GM12873 (cell line): ENCODE data around the gene TREX2.

Source experiments
- TF ChIP-seq, protein P1 (sequence below): IDR thresholded peaks from 2 replicates; pipeline ENCODE4 v1.5.1; 2012; ENCODE audit warnings: low read depth, mild to moderate bottlenecking, moderate library complexity, low read length, control low read depth; ENCODE audit not compliant: insufficient read depth; ENCODE audit errors: missing control alignments

TREX2 gene

DNA sequence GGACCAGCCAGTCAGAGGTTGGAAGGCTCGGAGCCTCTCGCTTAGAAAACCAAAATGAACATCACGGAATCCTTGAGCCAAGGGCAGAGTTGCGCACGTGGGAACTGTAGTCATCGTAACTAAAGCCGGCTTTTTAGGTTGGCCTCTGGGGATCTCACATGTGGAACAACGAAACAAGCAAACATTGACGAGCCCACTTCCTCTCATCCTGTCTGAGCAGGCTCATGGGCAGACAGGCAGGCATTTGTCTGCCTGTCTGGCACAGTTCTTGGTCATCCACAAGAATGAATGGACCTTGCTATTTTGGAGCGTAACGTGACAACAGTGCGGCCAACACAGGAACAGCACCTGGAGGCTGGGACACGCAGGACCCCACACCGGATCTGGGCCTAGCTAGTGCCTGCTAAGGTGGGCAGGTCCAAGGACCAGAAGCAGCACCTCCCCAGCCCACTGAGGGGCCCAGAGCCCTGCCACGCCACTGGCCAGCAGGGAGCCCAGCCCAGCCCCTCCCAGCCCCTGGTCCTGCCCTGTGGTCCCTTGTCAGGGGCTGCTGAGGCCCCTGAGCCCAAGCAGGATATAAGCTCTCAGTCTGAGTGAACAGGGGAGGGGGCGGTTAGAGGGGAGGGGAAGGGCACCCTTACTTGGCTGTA, 9.2 kb upstream of the TREX2 start:
- TF ChIP-seq, protein P1, sequence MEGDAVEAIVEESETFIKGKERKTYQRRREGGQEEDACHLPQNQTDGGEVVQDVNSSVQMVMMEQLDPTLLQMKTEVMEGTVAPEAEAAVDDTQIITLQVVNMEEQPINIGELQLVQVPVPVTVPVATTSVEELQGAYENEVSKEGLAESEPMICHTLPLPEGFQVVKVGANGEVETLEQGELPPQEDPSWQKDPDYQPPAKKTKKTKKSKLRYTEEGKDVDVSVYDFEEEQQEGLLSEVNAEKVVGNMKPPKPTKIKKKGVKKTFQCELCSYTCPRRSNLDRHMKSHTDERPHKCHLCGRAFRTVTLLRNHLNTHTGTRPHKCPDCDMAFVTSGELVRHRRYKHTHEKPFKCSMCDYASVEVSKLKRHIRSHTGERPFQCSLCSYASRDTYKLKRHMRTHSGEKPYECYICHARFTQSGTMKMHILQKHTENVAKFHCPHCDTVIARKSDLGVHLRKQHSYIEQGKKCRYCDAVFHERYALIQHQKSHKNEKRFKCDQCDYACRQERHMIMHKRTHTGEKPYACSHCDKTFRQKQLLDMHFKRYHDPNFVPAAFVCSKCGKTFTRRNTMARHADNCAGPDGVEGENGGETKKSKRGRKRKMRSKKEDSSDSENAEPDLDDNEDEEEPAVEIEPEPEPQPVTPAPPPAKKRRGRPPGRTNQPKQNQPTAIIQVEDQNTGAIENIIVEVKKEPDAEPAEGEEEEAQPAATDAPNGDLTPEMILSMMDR, result no peak

DNA sequence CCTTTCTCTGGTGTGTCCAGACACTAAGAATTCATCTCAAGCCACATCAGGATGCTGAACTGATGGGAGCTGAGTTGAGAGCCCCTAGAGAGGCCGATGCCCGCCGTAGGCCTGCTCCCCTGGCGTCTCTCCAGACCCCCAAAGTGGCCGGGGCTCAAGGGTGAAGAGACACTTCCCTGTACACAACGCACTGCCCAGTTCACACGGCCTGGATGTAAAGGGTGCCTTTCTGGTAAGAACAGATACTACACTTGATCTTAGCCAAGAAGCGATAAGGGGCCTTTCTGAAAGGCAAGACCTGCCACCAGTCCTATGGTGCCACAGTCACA, 5.1 kb upstream of the TREX2 start:
- TF ChIP-seq, protein P1, result no peak

DNA sequence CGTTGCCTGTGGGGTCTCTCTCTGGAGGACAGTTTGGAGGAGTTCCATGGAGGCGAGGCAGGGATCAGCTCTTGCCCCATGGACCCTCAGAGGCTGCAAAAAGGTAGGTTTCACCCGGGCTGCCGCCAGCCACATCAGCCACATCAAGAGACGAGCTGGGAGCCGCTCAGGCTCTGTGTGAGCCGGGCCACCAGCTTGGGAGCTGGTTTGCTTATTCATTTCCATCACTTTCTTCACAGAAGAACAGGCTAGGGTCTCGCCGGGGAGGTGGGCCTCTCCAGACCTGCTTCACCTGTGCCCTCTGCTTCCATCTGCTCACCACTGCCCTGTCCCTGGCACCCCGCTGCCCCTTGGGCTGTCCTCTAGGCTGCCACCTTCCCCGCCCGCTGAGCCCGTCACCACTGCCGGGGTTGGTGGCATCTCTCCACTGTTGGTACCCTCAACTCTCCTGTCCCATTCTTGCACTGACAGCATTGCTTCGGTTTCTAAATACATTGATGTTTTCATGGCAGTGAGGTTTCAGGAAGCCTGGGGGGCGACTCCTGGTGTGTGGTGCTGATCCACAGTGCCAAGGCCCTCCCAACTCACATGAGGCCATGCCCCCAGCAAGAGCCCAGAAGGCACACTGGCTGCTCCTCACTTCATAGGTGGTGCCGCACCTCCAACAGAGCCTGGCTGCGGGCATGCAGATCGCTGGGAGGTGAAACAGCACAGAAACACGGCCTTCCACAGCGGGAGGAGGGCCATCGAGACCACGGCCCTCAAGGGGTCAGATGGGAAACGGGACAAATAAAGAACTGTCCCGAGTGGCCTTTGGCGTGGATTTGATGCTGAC, 4.5 kb upstream of the TREX2 start:
- TF ChIP-seq, protein P1, result no peak

DNA sequence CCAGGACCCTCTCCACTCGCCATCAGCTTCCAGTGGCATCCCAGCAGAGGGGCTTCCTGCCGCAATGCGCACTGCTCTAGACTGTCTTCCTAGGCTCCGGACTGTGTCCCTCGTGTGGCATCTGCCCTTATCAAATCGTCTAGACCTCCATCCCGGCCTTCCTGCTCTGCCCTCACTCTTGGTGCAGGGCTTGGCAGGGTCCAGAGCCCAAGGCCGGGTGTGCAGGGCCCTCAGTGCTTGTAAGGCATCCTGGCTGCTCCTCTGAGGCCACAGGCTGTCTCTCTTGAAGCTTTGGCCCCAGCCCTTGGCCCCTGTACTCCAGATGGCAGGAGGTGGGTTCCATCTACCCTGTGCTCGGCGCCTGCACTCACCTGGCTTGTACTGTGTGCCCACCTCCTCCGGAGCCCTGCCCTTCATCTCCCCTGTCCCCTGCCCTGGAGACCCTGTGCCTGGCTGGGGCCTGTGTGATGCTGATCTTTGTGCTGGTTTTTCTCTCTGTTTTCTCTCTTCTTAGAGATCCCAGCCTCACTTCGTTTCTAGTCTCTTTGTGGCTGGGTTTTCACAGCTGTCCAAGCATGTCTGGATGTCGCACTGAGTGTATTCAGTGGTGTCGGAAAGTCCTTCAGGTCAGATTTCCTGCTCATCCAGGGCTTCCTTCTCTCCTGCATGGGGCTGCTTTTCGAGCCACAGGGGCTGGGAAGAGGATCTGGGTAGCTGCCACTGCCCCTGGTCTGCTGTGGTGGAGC, 3.7 kb upstream of the TREX2 start:
- TF ChIP-seq, protein P1, result no peak

DNA sequence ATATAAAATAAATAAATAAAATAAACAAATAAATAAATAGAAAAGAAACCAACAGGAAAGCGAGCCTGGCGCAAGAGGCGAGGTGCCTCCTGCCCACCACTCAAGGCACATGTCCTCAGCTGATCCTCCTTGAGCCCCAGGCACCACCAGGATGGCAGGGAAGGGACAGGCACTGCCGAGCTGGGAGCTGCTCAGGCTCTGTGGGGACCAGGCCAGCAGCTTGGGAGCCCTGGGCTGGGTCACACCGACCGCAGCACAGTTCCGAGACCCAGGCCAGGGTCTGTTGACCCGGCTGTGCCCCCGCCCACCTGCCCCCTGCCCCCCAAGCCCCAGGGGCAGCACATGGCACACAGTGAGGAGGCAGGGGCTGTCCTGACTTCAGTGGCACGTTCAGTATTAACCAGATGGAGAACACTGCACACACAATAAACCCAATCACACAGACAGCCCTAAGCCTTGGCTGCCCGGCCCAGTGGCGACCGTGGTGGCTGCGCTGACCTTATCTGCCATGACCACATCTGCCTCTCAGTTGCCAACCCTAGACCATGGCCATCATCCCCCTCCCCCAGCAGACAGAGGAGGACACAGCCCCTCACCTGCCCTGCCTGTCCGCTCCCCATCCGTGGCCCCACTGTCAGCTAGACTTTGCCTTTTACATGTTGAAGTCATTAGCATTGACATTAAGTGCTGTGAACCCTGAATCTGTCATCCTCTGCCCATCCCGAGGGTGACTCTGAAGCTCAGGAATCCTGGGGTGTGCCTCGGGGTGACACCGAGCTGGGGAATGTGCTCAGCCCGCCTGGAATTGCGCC, 2.9 kb upstream of the TREX2 start:
- TF ChIP-seq, protein P1, result no peak

DNA sequence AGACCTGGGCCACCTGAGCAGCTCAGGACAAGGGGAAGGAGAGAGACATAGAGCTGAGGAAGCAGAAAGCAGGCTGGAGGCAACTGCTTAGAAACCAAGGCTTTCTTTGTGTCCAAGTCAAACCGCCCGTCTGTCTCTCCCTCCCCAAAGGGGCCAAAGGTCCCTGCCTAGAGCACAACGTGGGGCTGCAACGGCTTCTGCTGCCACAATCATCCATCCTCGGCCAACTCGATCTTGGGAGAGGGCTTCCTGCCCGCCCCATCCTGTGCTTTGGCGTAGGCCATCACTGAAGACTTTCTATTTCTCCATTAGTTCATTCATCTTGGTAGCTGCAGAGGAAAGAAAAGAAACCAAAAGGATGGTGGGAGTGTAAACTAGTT, 1.7 kb upstream of the TREX2 start:
- TF ChIP-seq, protein P1, result no peak
